GM10266 (cell line): ENCODE data around the gene APOL6.
"Not testable (repeated sequence)": the region's sequence is repeated elsewhere in the genome, so short reads cannot be mapped to it uniquely, and the experiment has no call there.

Source experiments
- DNase-seq: peaks from one replicate; pipeline ENCODE4 v3.0.0; 2012; ENCODE audit errors: extremely low spot score
- TF ChIP-seq, protein P1 (sequence below): IDR thresholded peaks from 2 replicates; pipeline ENCODE4 v1.5.1; 2012; ENCODE audit warnings: mild to moderate bottlenecking, low read depth; ENCODE audit not compliant: control insufficient read depth, insufficient read depth; ENCODE audit errors: missing control alignments

The APOL6 gene

DNA sequence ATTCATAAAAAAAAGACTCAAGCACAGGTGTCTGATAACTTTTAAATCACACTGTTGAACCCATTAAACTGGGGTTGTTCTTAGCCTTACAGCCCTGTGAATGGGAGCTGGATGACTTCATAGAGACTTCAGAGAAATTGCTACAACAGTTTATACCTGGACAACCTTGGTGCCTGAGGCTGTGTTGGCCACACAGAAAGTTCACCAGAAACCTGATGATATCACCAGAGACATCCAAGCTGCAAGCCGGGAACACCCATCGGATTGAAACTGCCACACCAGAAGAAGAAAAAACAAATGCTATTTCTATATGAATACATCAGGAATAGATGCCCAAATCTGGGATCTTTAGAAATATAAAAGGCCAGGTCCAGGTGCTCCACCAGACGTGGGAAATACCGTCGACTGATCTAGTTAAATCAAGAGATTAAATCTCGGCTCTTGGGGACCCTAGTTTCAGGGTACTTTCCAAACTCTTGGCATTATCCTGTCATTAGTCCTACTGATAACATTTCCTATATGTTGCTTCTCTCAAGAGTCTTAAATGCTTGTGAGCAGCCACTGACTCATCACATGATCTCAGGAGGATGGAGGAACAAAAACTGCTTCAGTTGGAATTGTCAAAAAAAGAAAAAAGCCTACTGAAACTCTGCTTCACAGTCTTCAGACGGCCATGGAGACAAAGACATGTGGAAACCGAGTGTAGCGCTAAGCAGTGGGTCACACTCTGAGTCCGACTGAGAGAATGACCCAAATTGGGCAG is 40.8 kb downstream of the APOL6 start:
- TF ChIP-seq, protein P1, sequence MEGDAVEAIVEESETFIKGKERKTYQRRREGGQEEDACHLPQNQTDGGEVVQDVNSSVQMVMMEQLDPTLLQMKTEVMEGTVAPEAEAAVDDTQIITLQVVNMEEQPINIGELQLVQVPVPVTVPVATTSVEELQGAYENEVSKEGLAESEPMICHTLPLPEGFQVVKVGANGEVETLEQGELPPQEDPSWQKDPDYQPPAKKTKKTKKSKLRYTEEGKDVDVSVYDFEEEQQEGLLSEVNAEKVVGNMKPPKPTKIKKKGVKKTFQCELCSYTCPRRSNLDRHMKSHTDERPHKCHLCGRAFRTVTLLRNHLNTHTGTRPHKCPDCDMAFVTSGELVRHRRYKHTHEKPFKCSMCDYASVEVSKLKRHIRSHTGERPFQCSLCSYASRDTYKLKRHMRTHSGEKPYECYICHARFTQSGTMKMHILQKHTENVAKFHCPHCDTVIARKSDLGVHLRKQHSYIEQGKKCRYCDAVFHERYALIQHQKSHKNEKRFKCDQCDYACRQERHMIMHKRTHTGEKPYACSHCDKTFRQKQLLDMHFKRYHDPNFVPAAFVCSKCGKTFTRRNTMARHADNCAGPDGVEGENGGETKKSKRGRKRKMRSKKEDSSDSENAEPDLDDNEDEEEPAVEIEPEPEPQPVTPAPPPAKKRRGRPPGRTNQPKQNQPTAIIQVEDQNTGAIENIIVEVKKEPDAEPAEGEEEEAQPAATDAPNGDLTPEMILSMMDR = no peak
- DNase-seq = no peak

GRCh38 chr22:35690001-35690400 is 41.8 kb downstream of the APOL6 start:
- TF ChIP-seq, protein P1 = no peak
- no peak for DNase-seq

DNA sequence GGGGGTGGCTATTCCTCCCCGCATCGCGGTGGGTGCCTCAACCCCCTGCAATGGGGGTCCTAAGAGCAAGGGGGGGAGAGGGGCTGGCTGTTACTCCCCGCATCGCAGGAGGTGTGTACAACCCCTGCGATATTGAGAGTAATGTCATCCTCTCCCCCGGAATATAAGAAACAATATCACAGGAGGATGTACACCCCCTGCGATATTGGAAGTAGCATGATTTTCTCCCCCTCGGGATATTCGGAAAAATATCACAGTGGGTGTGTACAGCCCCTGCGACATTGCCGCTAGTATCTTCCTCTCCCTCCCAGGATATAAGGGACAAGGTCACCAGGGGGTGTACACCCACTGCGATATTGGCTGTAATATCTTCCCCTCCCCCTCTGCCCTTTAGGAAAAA is 47.0 kb downstream of the APOL6 start:
- TF ChIP-seq, protein P1 = no peak
- no peak for DNase-seq

GRCh38 chr22:35697142-35697541 is 48.9 kb downstream of the APOL6 start:
- TF ChIP-seq, protein P1 = no peak

DNA sequence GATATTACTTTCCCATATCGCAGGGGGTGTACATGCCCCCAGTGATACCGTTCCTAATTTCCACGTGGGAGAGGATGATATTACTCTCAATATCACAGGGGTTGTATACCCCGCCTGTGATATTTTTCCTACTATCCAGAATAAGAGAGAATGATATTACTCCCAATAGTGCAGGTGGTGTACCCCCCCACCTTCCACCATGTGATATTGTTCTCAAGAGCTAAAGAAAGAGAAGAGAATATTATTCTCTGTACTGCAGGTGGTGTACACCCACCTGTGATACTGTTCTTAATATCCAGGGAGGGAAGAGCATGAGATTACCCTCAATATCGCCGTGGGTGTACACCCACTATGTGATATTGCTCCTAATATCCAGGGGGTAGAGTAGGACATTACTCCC is 51.6 kb downstream of the APOL6 start:
- not testable (repeated sequence) for DNase-seq

More at GRCh38 chr22:35697142-35697541, 48.9 kb downstream of the APOL6 start:
- DNase-seq = no peak

- TF ChIP-seq, protein P1 = no peak
- no peak for DNase-seq
Observed at GRCh38 chr22:35703861-35704584, 55.8 kb downstream of the APOL6 start.

DNA sequence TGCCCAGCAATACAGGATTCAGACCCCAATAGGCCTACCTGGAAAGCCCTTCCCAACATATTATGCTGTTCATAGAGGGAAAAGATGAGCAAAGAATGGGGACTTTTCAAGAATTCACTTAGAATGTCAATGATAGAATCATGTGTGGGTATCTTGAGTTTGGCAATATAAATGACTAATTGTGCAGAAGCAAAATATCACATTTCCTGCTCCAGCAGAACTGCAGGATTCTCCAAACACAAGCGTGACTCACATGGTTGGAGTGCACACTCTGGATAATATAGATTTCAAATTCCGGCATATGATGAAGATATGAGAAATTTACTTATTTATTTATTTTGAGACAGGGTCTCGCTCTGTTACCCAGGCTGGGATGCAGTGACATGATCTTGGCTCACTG is 56.9 kb downstream of the APOL6 start:
- TF ChIP-seq, protein P1 = no peak
- DNase-seq = no peak
